ENCODE measurements around the gene OXER1. TPM values are rescaled to one million over a fixed set of nuclear protein-coding genes. Genes with fewer than 3 reads are reported as not detected.

The OXER1 gene
- total RNA-seq, 1 donor from 2014 or later: 4.6 TPM

DNA sequence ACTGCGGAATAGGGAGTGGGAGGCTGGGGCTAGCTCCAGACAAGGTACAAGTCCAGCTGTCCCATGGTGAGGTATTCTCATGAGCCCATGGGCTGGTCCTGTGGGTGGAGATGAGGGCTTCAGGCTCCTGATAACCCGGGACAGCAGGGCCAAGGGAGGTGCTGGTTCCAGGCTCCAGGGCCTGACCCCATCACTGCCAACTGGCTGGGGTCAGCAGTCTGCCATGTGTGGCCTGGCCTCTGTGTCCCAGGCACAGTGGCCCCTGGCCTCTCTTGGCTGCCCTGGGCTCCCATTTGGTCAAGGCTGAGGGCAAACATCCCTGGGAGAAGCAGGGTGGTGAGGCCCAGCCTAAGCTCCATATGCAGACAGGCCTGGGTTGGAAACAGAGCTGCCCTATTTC lies 966 bp upstream of the OXER1 start:
- Mint-ChIP-seq H3K4me1 (ENCODE audit: low read depth) (no peaks in the 10 kb centered on the region), H3K36me3 (ENCODE audit: insufficient read depth) (peaks cover 4% of the 10 kb centered on the region), H3K4me3 (ENCODE audit: low read depth) (no peak overlapping the region), H3K27me3 (no peaks in the 10 kb centered on the region), H3K27ac (no peak overlapping the region), H3K9me3 (ENCODE audit: low read depth) (no peaks in the 10 kb centered on the region)
- TF ChIP-seq, protein P1, sequence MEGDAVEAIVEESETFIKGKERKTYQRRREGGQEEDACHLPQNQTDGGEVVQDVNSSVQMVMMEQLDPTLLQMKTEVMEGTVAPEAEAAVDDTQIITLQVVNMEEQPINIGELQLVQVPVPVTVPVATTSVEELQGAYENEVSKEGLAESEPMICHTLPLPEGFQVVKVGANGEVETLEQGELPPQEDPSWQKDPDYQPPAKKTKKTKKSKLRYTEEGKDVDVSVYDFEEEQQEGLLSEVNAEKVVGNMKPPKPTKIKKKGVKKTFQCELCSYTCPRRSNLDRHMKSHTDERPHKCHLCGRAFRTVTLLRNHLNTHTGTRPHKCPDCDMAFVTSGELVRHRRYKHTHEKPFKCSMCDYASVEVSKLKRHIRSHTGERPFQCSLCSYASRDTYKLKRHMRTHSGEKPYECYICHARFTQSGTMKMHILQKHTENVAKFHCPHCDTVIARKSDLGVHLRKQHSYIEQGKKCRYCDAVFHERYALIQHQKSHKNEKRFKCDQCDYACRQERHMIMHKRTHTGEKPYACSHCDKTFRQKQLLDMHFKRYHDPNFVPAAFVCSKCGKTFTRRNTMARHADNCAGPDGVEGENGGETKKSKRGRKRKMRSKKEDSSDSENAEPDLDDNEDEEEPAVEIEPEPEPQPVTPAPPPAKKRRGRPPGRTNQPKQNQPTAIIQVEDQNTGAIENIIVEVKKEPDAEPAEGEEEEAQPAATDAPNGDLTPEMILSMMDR (IDR thresholded peaks at IDR 0.05; ENCODE audit: unreplicated experiment): no peak
- DNase-seq (ENCODE audit: low spot score, unreplicated experiment): no peak

DNA sequence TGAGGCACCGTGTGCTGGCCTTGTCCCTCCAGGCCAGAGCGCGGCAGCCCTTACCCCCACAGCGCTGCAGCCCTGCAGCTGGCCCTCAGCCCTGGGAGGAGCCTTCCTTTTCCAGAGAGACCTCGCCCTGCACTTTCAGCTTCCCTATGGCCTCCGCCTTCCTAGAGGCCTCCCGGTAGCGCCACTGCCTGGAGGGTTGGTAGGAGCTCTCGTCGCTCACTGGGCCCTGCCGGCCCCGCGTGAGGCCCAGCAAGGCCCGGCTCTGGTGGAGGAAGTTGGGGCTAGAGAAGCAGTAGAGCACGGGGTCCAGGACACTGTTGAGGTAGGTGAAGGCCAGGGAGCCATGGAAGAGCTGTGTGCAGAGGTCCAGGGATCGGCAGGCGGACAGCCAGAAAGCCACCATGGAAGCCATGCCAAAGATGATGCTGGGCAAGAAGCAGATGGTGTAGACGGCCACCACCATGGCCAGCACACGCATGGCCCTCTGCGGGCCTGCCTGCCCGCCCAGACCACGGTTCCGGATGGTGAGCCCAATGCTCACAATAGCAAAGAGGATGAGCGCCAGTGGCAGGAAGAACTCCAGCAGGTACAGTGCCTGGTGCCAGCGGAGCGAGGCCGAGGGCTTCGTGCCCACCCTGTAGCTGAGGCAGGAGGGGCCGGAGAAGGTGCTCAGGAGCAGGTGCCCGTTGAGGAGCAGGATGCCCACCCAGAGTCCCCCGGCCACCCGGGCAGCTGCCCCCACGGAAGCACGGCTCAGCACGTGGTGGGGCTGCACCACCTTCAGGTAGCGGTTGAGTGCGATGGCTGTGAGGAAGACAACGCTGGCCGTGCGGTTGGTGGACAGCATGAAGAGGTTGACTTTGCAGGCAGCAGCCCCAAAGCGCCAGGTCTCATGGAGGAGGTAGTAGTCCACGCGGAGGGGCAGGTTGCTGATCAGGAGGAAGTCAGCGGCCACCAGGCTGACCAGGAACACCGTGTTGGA lies 821 bp downstream of the OXER1 start:
- TF ChIP-seq, protein P1 (IDR thresholded peaks at IDR 0.05; ENCODE audit: unreplicated experiment): no peak
- no peaks in the 10 kb centered on the region for H3K9me3 Mint-ChIP-seq (ENCODE audit: low read depth)
- peaks cover 4% of the 10 kb centered on the region for H3K36me3 Mint-ChIP-seq (ENCODE audit: insufficient read depth)
- no peak overlapping the region for H3K4me3 Mint-ChIP-seq (ENCODE audit: low read depth)
- H3K27me3 Mint-ChIP-seq: no peaks in the 10 kb centered on the region
- no peaks in the 10 kb centered on the region for H3K4me1 Mint-ChIP-seq (ENCODE audit: low read depth)
- DNase-seq (ENCODE audit: low spot score, unreplicated experiment): no peak
- H3K27ac Mint-ChIP-seq: peak overlapping the region; percentile 56

DNA sequence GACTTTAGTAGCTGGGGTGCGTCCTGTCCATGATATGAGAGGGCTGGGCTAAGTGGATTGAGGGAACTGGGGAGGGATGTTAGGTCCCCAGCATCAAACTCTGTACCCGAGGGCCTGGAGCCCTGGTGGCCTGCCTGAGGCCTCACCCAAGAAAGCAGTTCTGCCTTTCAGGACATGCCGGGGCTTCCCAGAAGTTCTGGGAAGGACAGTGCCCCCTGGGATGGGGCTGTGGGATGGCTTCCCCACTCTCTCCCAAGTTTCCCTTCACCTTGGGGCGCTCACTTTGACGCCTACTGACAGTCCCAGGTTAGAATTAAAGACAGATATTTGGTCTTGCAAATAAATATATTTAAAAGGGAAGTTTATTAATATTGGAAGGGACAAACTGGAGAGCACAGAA lies 1.8 kb downstream of the OXER1 start:
- no peak overlapping the region for H3K4me3 Mint-ChIP-seq (ENCODE audit: low read depth)
- H3K9me3 Mint-ChIP-seq (ENCODE audit: low read depth): no peaks in the 10 kb centered on the region
- TF ChIP-seq, protein P1 (IDR thresholded peaks at IDR 0.05; ENCODE audit: unreplicated experiment): no peak
- DNase-seq (ENCODE audit: low spot score, unreplicated experiment): no peak
- no peak overlapping the region for H3K27ac Mint-ChIP-seq
- no peaks in the 10 kb centered on the region for H3K27me3 Mint-ChIP-seq
- no peaks in the 10 kb centered on the region for H3K4me1 Mint-ChIP-seq (ENCODE audit: low read depth)
- peaks cover 4% of the 10 kb centered on the region for H3K36me3 Mint-ChIP-seq (ENCODE audit: insufficient read depth)

DNA sequence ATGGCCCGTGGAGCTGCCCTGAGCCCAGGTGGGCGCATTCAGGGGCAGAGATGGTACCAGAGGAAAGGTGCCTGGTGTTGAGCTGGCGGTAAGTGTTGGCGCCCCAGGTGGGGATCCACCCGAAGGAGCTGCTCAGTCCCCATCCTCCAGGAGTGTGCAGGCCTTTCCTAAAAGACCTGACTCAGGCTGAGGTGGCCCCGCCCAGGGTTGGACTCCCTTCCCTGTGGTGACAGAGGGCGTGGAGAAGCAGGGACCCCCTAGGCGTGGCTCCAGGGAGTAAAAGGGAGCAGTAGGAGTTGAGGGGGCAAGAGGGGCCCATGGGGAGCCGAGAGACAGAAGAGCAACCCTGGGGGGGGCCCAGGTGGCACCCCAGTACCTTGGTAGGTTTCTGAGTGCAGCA lies 2.4 kb downstream of the OXER1 start:
- H3K27ac Mint-ChIP-seq: no peak overlapping the region
- DNase-seq (ENCODE audit: low spot score, unreplicated experiment): no peak
- H3K4me3 Mint-ChIP-seq (ENCODE audit: low read depth): no peak overlapping the region
- no peaks in the 10 kb centered on the region for H3K9me3 Mint-ChIP-seq (ENCODE audit: low read depth)
- H3K36me3 Mint-ChIP-seq (ENCODE audit: insufficient read depth): peaks cover 4% of the 10 kb centered on the region
- TF ChIP-seq, protein P1 (IDR thresholded peaks at IDR 0.05; ENCODE audit: unreplicated experiment): no peak
- no peaks in the 10 kb centered on the region for H3K4me1 Mint-ChIP-seq (ENCODE audit: low read depth)
- no peaks in the 10 kb centered on the region for H3K27me3 Mint-ChIP-seq

DNA sequence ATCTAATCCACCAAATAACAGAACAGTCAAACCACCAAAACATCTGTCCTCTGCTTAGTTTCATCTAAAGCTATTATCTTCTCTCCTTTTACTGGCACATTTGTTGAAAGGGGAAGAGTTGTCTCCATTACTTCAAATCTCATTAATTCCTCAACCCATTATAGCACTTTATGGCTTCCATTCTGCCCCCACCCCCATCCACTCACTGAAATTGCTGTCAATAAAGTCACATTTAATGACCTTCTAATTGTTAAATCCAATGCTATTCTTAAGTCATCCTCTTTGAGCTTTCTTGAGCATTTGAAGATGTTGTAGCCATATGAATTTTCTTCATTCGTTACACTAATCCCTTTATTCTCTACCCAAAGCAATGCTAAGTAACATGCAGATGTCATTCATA lies 5.2 kb downstream of the OXER1 start:
- Mint-ChIP-seq H3K27me3 (no peaks in the 10 kb centered on the region), H3K27ac (no peak overlapping the region), H3K9me3 (ENCODE audit: low read depth) (no peaks in the 10 kb centered on the region)

More for the DNA sequence above, 5.2 kb downstream of the OXER1 start:
- Mint-ChIP-seq H3K4me1 (ENCODE audit: low read depth) (peaks cover 2% of the 10 kb centered on the region), H3K4me3 (ENCODE audit: low read depth) (no peak overlapping the region), H3K36me3 (ENCODE audit: insufficient read depth) (peaks cover 5% of the 10 kb centered on the region)
- TF ChIP-seq, protein P1 (IDR thresholded peaks at IDR 0.05; ENCODE audit: unreplicated experiment): no peak
- no peak for DNase-seq (ENCODE audit: low spot score, unreplicated experiment)

Data from progenitor cell of endocrine pancreas (in vitro differentiated cells).